ENCODE measurements around the gene TSPO2.

TSPO2 gene

GRCh38 chr6:41047306-41047705, 5.0 kb downstream of the TSPO2 start:
- peaks cover 22 to 24% of the 10 kb centered on the region in 2 experiments for H3K4me1 ChIP-seq (ENCODE audit: control insufficient read depth in 1 of 2, insufficient read depth in 2 of 2, low read length in 2 of 2)
- no peak overlapping the region for H3K4me3 ChIP-seq (ENCODE audit: low read depth, low read length)
- H3K79me2 ChIP-seq (ENCODE audit: control insufficient read depth, insufficient read depth, low read length, poor library complexity), result no peaks in the 10 kb centered on the region
- no peaks in the 10 kb centered on the region for H3K27me3 ChIP-seq (ENCODE audit: insufficient read depth, low read length)
- no peak overlapping the region for H3K27ac ChIP-seq (ENCODE audit: low read depth, low read length)
- no peak overlapping the region for H3K14ac ChIP-seq (ENCODE audit: low read length)
- H2AK5ac ChIP-seq (ENCODE audit: low read length), result no peak overlapping the region
- H2BK5ac ChIP-seq (ENCODE audit: low read depth, low read length, poor library complexity), result no peak overlapping the region
- no peak overlapping the region for H4K91ac ChIP-seq (ENCODE audit: low read depth, low read length)
- H2BK120ac ChIP-seq (ENCODE audit: insufficient read depth, low read length, poor library complexity), result no peak overlapping the region
- WGBS (ENCODE audit: extremely low coverage, insufficient coverage, insufficient read length), result no CpG with 5 or more reads among the region's 2 CpGs
- H2AFZ ChIP-seq (ENCODE audit: insufficient read depth, low read length, poor library complexity), result no peak overlapping the region
- no peaks in the 10 kb centered on the region for H3K9me3 ChIP-seq (ENCODE audit: insufficient read depth, low read depth, low read length)
- no peak overlapping the region for H2BK12ac ChIP-seq (ENCODE audit: low read length)
- no peak overlapping the region for H3K4ac ChIP-seq (ENCODE audit: low read depth, low read length)
- H3K79me1 ChIP-seq (ENCODE audit: low read length), result peaks cover 14% of the 10 kb centered on the region
- H4K12ac ChIP-seq (ENCODE audit: low read depth, low read length), result no peak overlapping the region
- no peak for DNase-seq
- no peak overlapping the region for H4K8ac ChIP-seq (ENCODE audit: low read depth, low read length)
- no peak overlapping the region for H3K18ac ChIP-seq (ENCODE audit: low read length)
- no peak overlapping the region for H3K4me2 ChIP-seq (ENCODE audit: low read length)
- H3K36me3 ChIP-seq (ENCODE audit: control insufficient read depth in 1 of 2, insufficient read depth in 2 of 2, low read length in 2 of 2), result no peaks in the 10 kb centered on the region
- no peak overlapping the region for H3K9ac ChIP-seq (ENCODE audit: low read length)
- no peak overlapping the region for H3K23ac ChIP-seq (ENCODE audit: low read length)

- peak overlapping the region; percentile 39 for H2BK12ac ChIP-seq (ENCODE audit: low read length)
- peaks cover 22 to 25% of the 10 kb centered on the region in 2 experiments for H3K4me1 ChIP-seq (ENCODE audit: control insufficient read depth in 1 of 2, insufficient read depth in 2 of 2, low read length in 2 of 2)
- H3K36me3 ChIP-seq (ENCODE audit: control insufficient read depth in 1 of 2, insufficient read depth in 2 of 2, low read length in 2 of 2), result no peaks in the 10 kb centered on the region
- no peak overlapping the region for H3K27ac ChIP-seq (ENCODE audit: low read depth, low read length)
- no peak overlapping the region for H3K4me2 ChIP-seq (ENCODE audit: low read length)
- H2BK120ac ChIP-seq (ENCODE audit: insufficient read depth, low read length, poor library complexity), result peak overlapping the region; percentile 28
- no peak overlapping the region for H2AFZ ChIP-seq (ENCODE audit: insufficient read depth, low read length, poor library complexity)
- H4K8ac ChIP-seq (ENCODE audit: low read depth, low read length), result no peak overlapping the region
- H3K9me3 ChIP-seq (ENCODE audit: insufficient read depth, low read depth, low read length), result no peaks in the 10 kb centered on the region
- no CpG with 5 or more reads among the region's 9 CpGs for WGBS (ENCODE audit: extremely low coverage, insufficient coverage, insufficient read length)
- no peak overlapping the region for H3K4me3 ChIP-seq (ENCODE audit: low read depth, low read length)
- H3K14ac ChIP-seq (ENCODE audit: low read length), result peak overlapping the region; percentile 0
- H3K79me2 ChIP-seq (ENCODE audit: control insufficient read depth, insufficient read depth, low read length, poor library complexity), result no peaks in the 10 kb centered on the region
- DNase-seq, result no peak
- H3K79me1 ChIP-seq (ENCODE audit: low read length), result peaks cover 14% of the 10 kb centered on the region
- H3K27me3 ChIP-seq (ENCODE audit: insufficient read depth, low read length), result no peaks in the 10 kb centered on the region
- H3K4ac ChIP-seq (ENCODE audit: low read depth, low read length), result no peak overlapping the region
- H3K9ac ChIP-seq (ENCODE audit: low read length), result no peak overlapping the region
- no peak overlapping the region for H3K23ac ChIP-seq (ENCODE audit: low read length)
- H4K91ac ChIP-seq (ENCODE audit: low read depth, low read length), result peak overlapping the region; percentile 77
- H2BK5ac ChIP-seq (ENCODE audit: low read depth, low read length, poor library complexity), result no peak overlapping the region
- peak overlapping the region; percentile 72 for H2AK5ac ChIP-seq (ENCODE audit: low read length)
- no peak overlapping the region for H4K12ac ChIP-seq (ENCODE audit: low read depth, low read length)
- peak overlapping the region; percentile 8 for H3K18ac ChIP-seq (ENCODE audit: low read length)
These were observed 5.8 kb downstream of the TSPO2 start for GRCh38 chr6:41047745-41048732.

DNA sequence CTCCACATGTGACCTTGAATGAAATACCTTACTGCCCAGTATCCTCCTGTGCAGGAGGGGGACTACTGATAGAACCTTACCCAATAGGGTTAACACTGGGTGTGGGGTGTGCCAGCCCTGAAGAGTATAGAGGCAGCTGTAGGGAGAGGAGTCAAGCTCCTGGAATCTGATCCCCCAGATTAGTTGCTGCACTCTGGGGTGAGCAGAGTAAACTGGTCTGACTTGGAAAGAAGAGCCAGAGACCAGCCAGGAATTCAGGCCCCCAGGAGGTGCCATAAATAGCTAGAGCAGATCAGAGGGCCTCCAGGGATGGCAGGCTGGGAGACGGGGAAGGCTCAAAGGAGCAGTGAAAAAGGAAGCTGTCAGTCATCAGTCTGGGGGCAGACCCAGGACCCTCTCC, 7.3 kb downstream of the TSPO2 start:
- H2BK5ac ChIP-seq (ENCODE audit: low read depth, low read length, poor library complexity), result no peak overlapping the region
- peak overlapping the region; percentile 74 for H3K27ac ChIP-seq (ENCODE audit: low read depth, low read length)
- H3K27me3 ChIP-seq (ENCODE audit: insufficient read depth, low read length), result no peaks in the 10 kb centered on the region
- H3K4me1 ChIP-seq (ENCODE audit: control insufficient read depth in 1 of 2, insufficient read depth in 2 of 2, low read length in 2 of 2), result peaks cover 22 to 29% of the 10 kb centered on the region in 2 experiments
- no peak overlapping the region for H3K4me3 ChIP-seq (ENCODE audit: low read depth, low read length)
- H3K9me3 ChIP-seq (ENCODE audit: insufficient read depth, low read depth, low read length), result no peaks in the 10 kb centered on the region
- no peak overlapping the region for H4K8ac ChIP-seq (ENCODE audit: low read depth, low read length)
- peak overlapping the region; percentile 34 for H3K4me2 ChIP-seq (ENCODE audit: low read length)
- no peak overlapping the region for H3K9ac ChIP-seq (ENCODE audit: low read length)
- WGBS (ENCODE audit: extremely low coverage, insufficient coverage, insufficient read length), result no CpG with 5 or more reads among the region's 1 CpG
- H3K36me3 ChIP-seq (ENCODE audit: control insufficient read depth in 1 of 2, insufficient read depth in 2 of 2, low read length in 2 of 2), result no peaks in the 10 kb centered on the region
- peak overlapping the region; percentile 3 for H4K91ac ChIP-seq (ENCODE audit: low read depth, low read length)
- no peak for DNase-seq
- H3K23ac ChIP-seq (ENCODE audit: low read length), result no peak overlapping the region
- no peak overlapping the region for H2AK5ac ChIP-seq (ENCODE audit: low read length)
- H3K79me1 ChIP-seq (ENCODE audit: low read length), result peaks cover 14% of the 10 kb centered on the region
- H3K18ac ChIP-seq (ENCODE audit: low read length), result no peak overlapping the region
- H2AFZ ChIP-seq (ENCODE audit: insufficient read depth, low read length, poor library complexity), result no peak overlapping the region
- H3K4ac ChIP-seq (ENCODE audit: low read depth, low read length), result no peak overlapping the region
- H2BK12ac ChIP-seq (ENCODE audit: low read length), result no peak overlapping the region
- no peak overlapping the region for H3K14ac ChIP-seq (ENCODE audit: low read length)
- peak overlapping the region; percentile 4 for H2BK120ac ChIP-seq (ENCODE audit: insufficient read depth, low read length, poor library complexity)
- no peaks in the 10 kb centered on the region for H3K79me2 ChIP-seq (ENCODE audit: control insufficient read depth, insufficient read depth, low read length, poor library complexity)
- no peak overlapping the region for H4K12ac ChIP-seq (ENCODE audit: low read depth, low read length)

GRCh38 chr6:41049955-41050354, 7.7 kb downstream of the TSPO2 start:
- Histone ChIP-seq H2BK12ac (ENCODE audit: low read length) (peak overlapping the region; percentile 46), H3K36me3 (ENCODE audit: control insufficient read depth in 1 of 2, insufficient read depth in 2 of 2, low read length in 2 of 2) (no peaks in the 10 kb centered on the region), H3K79me1 (ENCODE audit: low read length) (peaks cover 14% of the 10 kb centered on the region), H3K9me3 (ENCODE audit: insufficient read depth, low read depth, low read length) (no peaks in the 10 kb centered on the region), H3K79me2 (ENCODE audit: control insufficient read depth, insufficient read depth, low read length, poor library complexity) (no peaks in the 10 kb centered on the region), H3K9ac (ENCODE audit: low read length) (no peak overlapping the region), H4K8ac (ENCODE audit: low read depth, low read length) (no peak overlapping the region), H3K4me3 (ENCODE audit: low read depth, low read length) (no peak overlapping the region), H3K18ac (ENCODE audit: low read length) (no peak overlapping the region), H3K14ac (ENCODE audit: low read length) (no peak overlapping the region), H2BK120ac (ENCODE audit: insufficient read depth, low read length, poor library complexity) (peak overlapping the region; percentile 46), H4K91ac (ENCODE audit: low read depth, low read length) (peak overlapping the region; percentile 60), H3K27ac (ENCODE audit: low read depth, low read length) (peak overlapping the region; percentile 40), H3K4ac (ENCODE audit: low read depth, low read length) (no peak overlapping the region), H3K4me2 (ENCODE audit: low read length) (no peak overlapping the region), H3K27me3 (ENCODE audit: insufficient read depth, low read length) (no peaks in the 10 kb centered on the region), H2BK5ac (ENCODE audit: low read depth, low read length, poor library complexity) (no peak overlapping the region), H2AK5ac (ENCODE audit: low read length) (no peak overlapping the region), H4K12ac (ENCODE audit: low read depth, low read length) (no peak overlapping the region), H3K23ac (ENCODE audit: low read length) (no peak overlapping the region), H2AFZ (ENCODE audit: insufficient read depth, low read length, poor library complexity) (no peak overlapping the region), H3K4me1 (ENCODE audit: control insufficient read depth in 1 of 2, insufficient read depth in 2 of 2, low read length in 2 of 2) (peaks cover 22 to 29% of the 10 kb centered on the region in 2 experiments)
- no CpG with 5 or more reads among the region's 7 CpGs for WGBS (ENCODE audit: extremely low coverage, insufficient coverage, insufficient read length)
- no peak for DNase-seq

All from trophoblast cell (in vitro differentiated cells and primary cell).